ENCODE data around the gene DNAJC12.
"Not testable (repeated sequence)": the region's sequence is repeated elsewhere in the genome, so short reads cannot be mapped to it uniquely, and the experiment has no call there.

DNA sequence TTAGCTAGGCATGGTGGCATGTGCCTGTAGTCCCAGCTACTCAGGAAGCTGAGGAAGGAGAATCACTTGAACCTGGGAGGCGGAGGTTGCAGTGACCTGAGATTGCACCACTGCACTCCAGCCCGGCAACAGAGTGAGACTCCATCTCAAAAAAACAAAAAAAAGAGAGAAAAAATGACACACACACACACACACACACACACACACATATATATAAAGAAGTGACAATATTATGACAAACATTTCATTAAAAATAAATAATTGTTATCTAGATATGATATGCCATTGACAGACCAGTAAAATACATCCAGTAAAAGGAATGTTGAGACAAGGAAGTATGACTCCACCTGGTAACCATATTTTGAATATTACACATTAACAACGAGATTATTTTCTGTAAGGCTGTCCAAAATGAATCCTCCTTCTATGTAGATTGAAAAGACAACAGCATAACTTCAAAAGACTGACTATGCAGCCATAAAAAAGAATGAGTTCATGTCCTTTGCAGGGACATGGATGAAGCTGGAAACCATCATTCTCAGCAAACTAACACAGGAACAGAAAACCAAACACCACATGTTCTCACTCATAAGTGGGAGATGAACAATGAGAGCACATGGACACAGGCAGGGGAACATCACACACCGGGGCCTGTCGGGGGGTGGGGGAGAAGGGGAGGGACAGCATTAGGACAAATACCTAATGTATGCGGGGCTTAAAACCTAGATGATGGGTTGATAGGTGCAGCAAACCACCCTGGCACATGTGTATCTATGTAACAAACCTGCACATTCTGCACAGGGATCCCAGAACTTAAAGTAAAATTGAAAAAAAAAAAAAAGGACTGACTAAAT is 2.2 kb downstream of the DNAJC12 start:
- TF ChIP-seq CTCF (conservative IDR thresholded peaks at IDR 0.05; ENCODE audit: low read length); EZH2phosphoT487 (IDR thresholded peaks at IDR 0.05; ENCODE audit: borderline replicate concordance): not testable (repeated sequence)

All from Loucy (cell line).